Measurements from ENCODE around the gene RNF145.

DNA sequence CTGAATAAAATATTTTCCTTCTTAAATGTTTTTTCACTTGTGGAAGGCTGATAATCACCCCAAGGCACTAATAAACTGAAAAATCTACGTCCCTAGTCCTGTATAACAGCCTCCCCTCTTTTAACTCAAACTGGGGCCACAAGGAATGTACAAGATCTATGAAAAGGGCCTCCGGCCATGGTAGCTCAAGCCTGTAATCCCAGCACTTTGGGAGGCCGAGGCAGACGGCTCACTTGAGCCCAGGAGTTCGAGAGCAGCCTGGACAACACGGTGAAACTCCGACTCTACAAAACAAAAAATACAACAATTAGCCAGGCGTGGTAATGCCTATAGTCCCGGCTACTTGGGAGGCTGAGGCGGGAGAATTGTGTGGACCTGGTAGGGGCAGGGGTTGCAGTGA is 23.6 kb downstream of the RNF145 start:
- TF ChIP-seq, protein P1, sequence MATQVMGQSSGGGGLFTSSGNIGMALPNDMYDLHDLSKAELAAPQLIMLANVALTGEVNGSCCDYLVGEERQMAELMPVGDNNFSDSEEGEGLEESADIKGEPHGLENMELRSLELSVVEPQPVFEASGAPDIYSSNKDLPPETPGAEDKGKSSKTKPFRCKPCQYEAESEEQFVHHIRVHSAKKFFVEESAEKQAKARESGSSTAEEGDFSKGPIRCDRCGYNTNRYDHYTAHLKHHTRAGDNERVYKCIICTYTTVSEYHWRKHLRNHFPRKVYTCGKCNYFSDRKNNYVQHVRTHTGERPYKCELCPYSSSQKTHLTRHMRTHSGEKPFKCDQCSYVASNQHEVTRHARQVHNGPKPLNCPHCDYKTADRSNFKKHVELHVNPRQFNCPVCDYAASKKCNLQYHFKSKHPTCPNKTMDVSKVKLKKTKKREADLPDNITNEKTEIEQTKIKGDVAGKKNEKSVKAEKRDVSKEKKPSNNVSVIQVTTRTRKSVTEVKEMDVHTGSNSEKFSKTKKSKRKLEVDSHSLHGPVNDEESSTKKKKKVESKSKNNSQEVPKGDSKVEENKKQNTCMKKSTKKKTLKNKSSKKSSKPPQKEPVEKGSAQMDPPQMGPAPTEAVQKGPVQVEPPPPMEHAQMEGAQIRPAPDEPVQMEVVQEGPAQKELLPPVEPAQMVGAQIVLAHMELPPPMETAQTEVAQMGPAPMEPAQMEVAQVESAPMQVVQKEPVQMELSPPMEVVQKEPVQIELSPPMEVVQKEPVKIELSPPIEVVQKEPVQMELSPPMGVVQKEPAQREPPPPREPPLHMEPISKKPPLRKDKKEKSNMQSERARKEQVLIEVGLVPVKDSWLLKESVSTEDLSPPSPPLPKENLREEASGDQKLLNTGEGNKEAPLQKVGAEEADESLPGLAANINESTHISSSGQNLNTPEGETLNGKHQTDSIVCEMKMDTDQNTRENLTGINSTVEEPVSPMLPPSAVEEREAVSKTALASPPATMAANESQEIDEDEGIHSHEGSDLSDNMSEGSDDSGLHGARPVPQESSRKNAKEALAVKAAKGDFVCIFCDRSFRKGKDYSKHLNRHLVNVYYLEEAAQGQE (IDR thresholded peaks at IDR 0.05; ENCODE audit: low read depth): no peak
- no peak for TF ChIP-seq EGR1 (IDR thresholded peaks at IDR 0.05)
- TF ChIP-seq ZBTB7A (IDR thresholded peaks at IDR 0.05; ENCODE audit: low read depth): no peak
- TF ChIP-seq CREB1 (IDR thresholded peaks at IDR 0.05; ENCODE audit: low read depth): no peak
- TF ChIP-seq, protein P2, sequence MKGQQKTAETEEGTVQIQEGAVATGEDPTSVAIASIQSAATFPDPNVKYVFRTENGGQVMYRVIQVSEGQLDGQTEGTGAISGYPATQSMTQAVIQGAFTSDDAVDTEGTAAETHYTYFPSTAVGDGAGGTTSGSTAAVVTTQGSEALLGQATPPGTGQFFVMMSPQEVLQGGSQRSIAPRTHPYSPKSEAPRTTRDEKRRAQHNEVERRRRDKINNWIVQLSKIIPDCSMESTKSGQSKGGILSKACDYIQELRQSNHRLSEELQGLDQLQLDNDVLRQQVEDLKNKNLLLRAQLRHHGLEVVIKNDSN (IDR thresholded peaks at IDR 0.05): no peak
- TF ChIP-seq EP300 (IDR thresholded peaks at IDR 0.05; ENCODE audit: borderline replicate concordance): no peak
- no peak for TF ChIP-seq YY1 (IDR thresholded peaks at IDR 0.05; ENCODE audit: low read depth)
- no peak for TF ChIP-seq CEBPB (IDR thresholded peaks at IDR 0.05)
- TF ChIP-seq RAD21 (IDR thresholded peaks at IDR 0.05; ENCODE audit: low read depth): no peak
- TF ChIP-seq TCF12 (IDR thresholded peaks at IDR 0.05; ENCODE audit: low read depth): no peak
- no peak for TF ChIP-seq TEAD4 (IDR thresholded peaks at IDR 0.05)
- no peak for TF ChIP-seq TAF1 (IDR thresholded peaks at IDR 0.05; ENCODE audit: low read depth)
- TF ChIP-seq, protein P3, sequence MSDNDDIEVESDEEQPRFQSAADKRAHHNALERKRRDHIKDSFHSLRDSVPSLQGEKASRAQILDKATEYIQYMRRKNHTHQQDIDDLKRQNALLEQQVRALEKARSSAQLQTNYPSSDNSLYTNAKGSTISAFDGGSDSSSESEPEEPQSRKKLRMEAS (IDR thresholded peaks at IDR 0.05): no peak
- no peak for TF ChIP-seq FOXM1 (IDR thresholded peaks at IDR 0.05; ENCODE audit: borderline replicate concordance, low read depth)

All from Ishikawa (cell line).